Esophagus muscularis mucosa (tissue), 4 donors: ENCODE results near the gene RALGAPA1. TPM values are rescaled to one million over a fixed set of nuclear protein-coding genes. Genes with fewer than 3 reads are reported as not detected.

Source experiments
- DNase-seq: peaks from one replicate; pipeline ENCODE4 v3.0.0-alpha.2; 2017; ENCODE audit errors: extremely low spot score
- H3K27ac ChIP-seq, 4 donors: fragments of 200-600 bp; sonication (generic); replicated peaks in 1 of 4; 1 replicate in 3 of 4; 2 replicates in 1 of 4; pipeline ENCODE4 v1.5.1; 2016 to 2019; ENCODE audit warnings: mild to moderate bottlenecking in 1 of 4
- H3K27me3 ChIP-seq, 4 donors: fragments of 200-600 bp; sonication (generic); one replicate each; pipeline versions ENCODE4 v1.5.1 to v1.6.0; 2016 to 2019
- H3K36me3 ChIP-seq, 4 donors: fragments of 200-600 bp; sonication (generic); one replicate each; pipeline ENCODE4 v1.5.1; 2016 to 2019
- H3K4me1 ChIP-seq, 4 donors: fragments of 200-600 bp; sonication (generic); one replicate each; pipeline ENCODE4 v1.5.1; 2016 to 2019
- H3K4me3 ChIP-seq, 4 donors: fragments of 200-600 bp; sonication (generic); 1 replicate in 2 of 4; 2 replicates in 2 of 4; pipeline ENCODE4 v1.5.1; 2016 to 2019; ENCODE audit warnings: mild to moderate bottlenecking in 4 of 4, moderate library complexity in 1 of 4
- H3K9me3 ChIP-seq, 4 donors: fragments of 200-600 bp; sonication (generic); 1 replicate in 3 of 4; 2 replicates in 1 of 4; pipeline ENCODE4 v1.5.1; 2016 to 2019
- EP300 ChIP-seq: sonication (generic); formaldehyde crosslinking; IDR thresholded peaks from one replicate; pipeline ENCODE4 v1.6.1; 2017; ENCODE audit warnings: antibody characterized with exemption
- POLR2A ChIP-seq: fragments of 450-650 bp; IDR thresholded peaks from one replicate; pipeline ENCODE4 v1.6.1; 2017; ENCODE audit warnings: antibody characterized with exemption, moderate library complexity, mild to moderate bottlenecking, low read depth
- POLR2AphosphoS5 ChIP-seq, 2 donors: sonication (generic); formaldehyde crosslinking; IDR thresholded peaks; one replicate each; pipeline ENCODE4 v1.6.1; 2017; ENCODE audit warnings: antibody characterized with exemption in 2 of 2
- WGBS: methylation state at CpG from one replicate; pipeline ENCODE4 v1.1.5; 2018; 5-methylcytosine and 5-hydroxymethylcytosine counted together
- intact Hi-C: fragments of 100-400 bp; cut with DNase I; formaldehyde crosslinking; loops from one replicate; pipeline ENCODE4 v1.15.1; 2023
- total RNA-seq, 4 donors: library from RNA; depleted of rRNA; stranded (reverse); fragments of >200 nt; gene quantifications; one replicate each; pipeline versions ENCODE4 v1.1.0 to v1.2.1, GENCODE V29; 2016
- TF ChIP-seq, protein P1 (sequence below), 3 experiments: fragments of 200-600 bp in 2 of 3; fragments of 450-650 bp in 1 of 3; sonication (generic) in 2 of 3; IDR thresholded peaks; one replicate each; pipeline ENCODE4 v1.5.1; 2017 to 2019; ENCODE audit warnings: antibody characterized with exemption in 3 of 3, mild to moderate bottlenecking in 2 of 3, moderate library complexity in 1 of 3

The RALGAPA1 gene
- total RNA-seq, 4 donors from 2014 or later = 48.2 to 77.7 (median 52.1) TPM

DNA sequence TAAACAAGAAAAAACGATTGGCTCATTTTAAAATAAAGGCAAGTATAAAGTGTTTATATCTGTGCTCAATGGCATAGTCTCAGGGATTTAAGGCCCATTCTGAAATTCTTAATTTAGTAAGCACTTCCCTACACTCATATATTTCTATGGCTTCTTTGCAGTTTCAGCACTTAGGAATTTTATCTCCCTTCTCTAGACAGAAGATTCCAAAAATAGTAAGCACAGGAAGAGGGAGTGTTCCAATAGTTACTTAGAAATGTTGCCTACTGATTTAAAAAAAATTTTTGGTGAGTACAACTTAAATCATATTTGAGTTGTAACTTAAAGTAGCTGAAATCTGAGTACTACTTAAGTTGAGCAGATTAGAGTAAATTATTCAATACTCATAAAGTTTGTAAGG is 255.3 kb downstream of the RALGAPA1 start:
- TF ChIP-seq POLR2A = no peak
- TF ChIP-seq, protein P1, sequence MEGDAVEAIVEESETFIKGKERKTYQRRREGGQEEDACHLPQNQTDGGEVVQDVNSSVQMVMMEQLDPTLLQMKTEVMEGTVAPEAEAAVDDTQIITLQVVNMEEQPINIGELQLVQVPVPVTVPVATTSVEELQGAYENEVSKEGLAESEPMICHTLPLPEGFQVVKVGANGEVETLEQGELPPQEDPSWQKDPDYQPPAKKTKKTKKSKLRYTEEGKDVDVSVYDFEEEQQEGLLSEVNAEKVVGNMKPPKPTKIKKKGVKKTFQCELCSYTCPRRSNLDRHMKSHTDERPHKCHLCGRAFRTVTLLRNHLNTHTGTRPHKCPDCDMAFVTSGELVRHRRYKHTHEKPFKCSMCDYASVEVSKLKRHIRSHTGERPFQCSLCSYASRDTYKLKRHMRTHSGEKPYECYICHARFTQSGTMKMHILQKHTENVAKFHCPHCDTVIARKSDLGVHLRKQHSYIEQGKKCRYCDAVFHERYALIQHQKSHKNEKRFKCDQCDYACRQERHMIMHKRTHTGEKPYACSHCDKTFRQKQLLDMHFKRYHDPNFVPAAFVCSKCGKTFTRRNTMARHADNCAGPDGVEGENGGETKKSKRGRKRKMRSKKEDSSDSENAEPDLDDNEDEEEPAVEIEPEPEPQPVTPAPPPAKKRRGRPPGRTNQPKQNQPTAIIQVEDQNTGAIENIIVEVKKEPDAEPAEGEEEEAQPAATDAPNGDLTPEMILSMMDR (IDR thresholded peaks at IDR 0.05) = no peak
- no peak for TF ChIP-seq EP300
- TF ChIP-seq POLR2AphosphoS5 (IDR thresholded peaks at IDR 0.05) = no peak
- WGBS = 61% methylated on average over 1 of the region's 1 CpG
- Histone ChIP-seq H3K4me3 (no peak overlapping the region), H3K27ac (no peak overlapping the region), H3K9me3 (no peaks in the 10 kb centered on the region), H3K27me3 (no peaks in the 10 kb centered on the region), H3K4me1 (no peaks in the 10 kb centered on the region), H3K36me3 (peaks cover 0 to 4% (median 1%) of the 10 kb centered on the region in 4 donors)
- intact Hi-C loops = no loop called here
- no peak for DNase-seq

DNA sequence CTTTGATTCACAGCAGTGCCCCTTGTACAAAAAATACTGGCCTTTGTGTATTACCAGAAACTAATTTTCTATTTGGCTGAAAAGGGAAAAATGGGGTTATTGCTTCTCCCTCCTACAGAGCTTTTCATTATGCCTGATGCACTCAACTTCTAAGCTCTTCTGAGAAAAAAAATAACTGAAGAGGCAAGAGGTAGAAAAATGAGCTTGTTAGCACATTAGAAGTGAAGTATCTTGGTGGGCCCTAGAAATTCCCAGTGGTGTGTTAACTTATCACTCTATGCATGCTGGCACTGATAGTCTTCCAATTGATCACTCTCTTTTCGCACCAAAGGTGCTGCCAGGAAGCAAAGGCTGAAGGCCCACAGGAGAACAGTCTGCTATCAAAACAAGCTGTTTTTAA is 258.0 kb downstream of the RALGAPA1 start:
- no peaks in the 10 kb centered on the region for H3K9me3 ChIP-seq
- intact Hi-C loops = no loop called here
- no peak for TF ChIP-seq POLR2A
- TF ChIP-seq, protein P1 (IDR thresholded peaks at IDR 0.05) = no peak
- TF ChIP-seq POLR2AphosphoS5 (IDR thresholded peaks at IDR 0.05) = no peak
- no peak for TF ChIP-seq EP300
- no peak for DNase-seq
- H3K36me3 ChIP-seq = peaks cover 0 to 12% (median 4%) of the 10 kb centered on the region in 4 donors
- H3K4me1 ChIP-seq = no peaks in the 10 kb centered on the region
- no peak overlapping the region for H3K4me3 ChIP-seq
- H3K27me3 ChIP-seq = no peaks in the 10 kb centered on the region
- WGBS = 82% methylated on average over 1 of the region's 1 CpG
- H3K27ac ChIP-seq = no peak overlapping the region

DNA sequence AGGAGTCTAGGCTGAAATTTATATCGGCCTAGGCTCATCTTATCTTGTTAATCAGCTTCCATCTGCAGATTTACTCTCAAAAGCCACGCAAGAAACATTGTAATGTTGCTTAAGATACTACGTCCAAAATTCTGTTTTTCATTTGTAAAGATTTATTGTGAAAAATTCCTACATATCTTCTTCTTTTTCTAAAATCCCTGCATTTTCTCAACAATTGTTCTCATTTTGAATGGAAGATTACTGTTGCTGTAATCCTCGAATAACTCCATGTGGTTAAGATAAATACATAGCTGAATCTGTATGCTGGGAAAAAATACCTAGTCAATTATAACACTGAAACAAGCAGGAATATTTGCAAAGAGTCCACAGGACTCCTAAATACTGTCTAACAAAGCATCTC is 259.5 kb downstream of the RALGAPA1 start:
- Histone ChIP-seq H3K4me1 (no peaks in the 10 kb centered on the region), H3K27ac (no peak overlapping the region), H3K27me3 (no peaks in the 10 kb centered on the region), H3K4me3 (no peak overlapping the region), H3K9me3 (no peaks in the 10 kb centered on the region), H3K36me3 (peaks cover 0 to 12% (median 4%) of the 10 kb centered on the region in 4 donors)
- intact Hi-C loops = no loop called here
- TF ChIP-seq EP300 = no peak
- no peak for TF ChIP-seq POLR2A
- TF ChIP-seq POLR2AphosphoS5 (IDR thresholded peaks at IDR 0.05) = no peak
- TF ChIP-seq, protein P1 (IDR thresholded peaks at IDR 0.05) = no peak
- DNase-seq = no peak
- WGBS = 86% methylated on average over 4 of the region's 4 CpGs

DNA sequence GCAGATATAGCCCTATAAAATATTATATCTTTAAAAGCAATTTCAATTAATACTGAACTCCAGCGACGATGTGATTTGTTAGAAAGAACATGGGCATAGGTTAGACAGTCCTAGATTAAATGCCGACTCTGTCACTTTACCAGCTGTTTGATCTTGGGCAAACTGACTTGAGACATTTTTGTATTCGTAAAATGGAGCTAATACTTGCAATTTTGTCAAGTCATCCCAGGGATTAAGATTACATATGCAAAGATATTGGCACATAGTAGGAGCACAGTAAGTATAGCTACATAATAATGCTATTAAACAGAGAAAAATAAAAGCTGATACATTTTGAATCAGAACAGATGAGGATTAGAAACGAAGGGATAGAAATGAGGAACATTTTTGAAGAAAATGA is 266.1 kb downstream of the RALGAPA1 start:
- Histone ChIP-seq H3K27ac (no peak overlapping the region), H3K4me3 (no peak overlapping the region), H3K9me3 (no peaks in the 10 kb centered on the region), H3K27me3 (no peaks in the 10 kb centered on the region), H3K4me1 (no peaks in the 10 kb centered on the region), H3K36me3 (peaks cover 0 to 30% (median 8%) of the 10 kb centered on the region in 4 donors)
- 94% methylated on average over 5 of the region's 5 CpGs for WGBS
- TF ChIP-seq EP300 (no peak), POLR2A (no peak), POLR2AphosphoS5 (IDR thresholded peaks at IDR 0.05) (no peak)
- TF ChIP-seq, protein P1 (IDR thresholded peaks at IDR 0.05) = no peak
- no peak for DNase-seq
- intact Hi-C loops = no loop called here

DNA sequence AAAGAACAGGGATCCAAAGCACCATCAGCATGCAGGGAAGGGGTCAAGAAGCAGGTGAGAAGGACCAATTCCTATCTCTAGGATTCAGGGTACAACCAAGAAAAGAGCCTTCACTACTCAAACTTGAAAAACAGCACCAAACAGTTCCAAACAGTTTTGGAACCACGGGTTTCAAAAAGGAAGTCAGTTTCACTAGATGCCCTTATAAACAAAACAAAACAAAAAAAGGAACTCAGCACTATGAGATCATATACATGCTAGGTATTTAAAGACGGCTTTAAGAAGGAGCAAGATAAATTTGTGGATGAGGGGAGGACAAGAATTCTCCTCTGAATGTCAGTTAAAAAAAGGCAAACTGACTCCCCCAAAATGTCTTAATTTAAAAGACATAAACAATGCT is 269.1 kb downstream of the RALGAPA1 start:
- WGBS = 70% methylated on average over 2 of the region's 2 CpGs
- Histone ChIP-seq H3K4me1 (peaks cover 8 to 9% (median 8%) of the 10 kb centered on the region in 4 donors), H3K27me3 (peaks cover under 1 to 14% (median 10%) of the 10 kb centered on the region in 4 donors), H3K9me3 (no peaks in the 10 kb centered on the region), H3K27ac (no peak overlapping the region), H3K4me3 (no peak overlapping the region), H3K36me3 (peaks cover 0 to 39% (median 10%) of the 10 kb centered on the region in 4 donors)
- intact Hi-C loops = no loop called here
- DNase-seq = no peak
- TF ChIP-seq POLR2AphosphoS5 (IDR thresholded peaks at IDR 0.05) = no peak
